Spinal cord (tissue), 10 donors: ENCODE measurements around the gene CPEB3. TPM values are rescaled to one million over a fixed set of nuclear protein-coding genes. Genes with fewer than 3 reads are reported as not detected.
"Not testable (repeated sequence)": the region's sequence is repeated elsewhere in the genome, so short reads cannot be mapped to it uniquely, and the experiment has no call there.

Experiments
- DNase-seq, 6 donors: peaks; one replicate each; pipeline versions ENCODE4 v3.0.0 to v3.0.0-alpha.2; 2013 to 2015; ENCODE audit warnings: low spot score in 6 of 6, low read depth in 4 of 6
- H3K27ac ChIP-seq: one replicate; pipeline ENCODE4 v1.5.1; 2013; ENCODE audit warnings: low read depth, low read length, control low read depth
- H3K27me3 ChIP-seq: one replicate; pipeline ENCODE4 v1.6.1; 2013; ENCODE audit warnings: low read length; ENCODE audit not compliant: control insufficient read depth, insufficient read depth
- H3K36me3 ChIP-seq: one replicate; pipeline ENCODE4 v1.6.1; 2013; ENCODE audit warnings: low read length; ENCODE audit not compliant: control insufficient read depth, insufficient read depth
- H3K4me1 ChIP-seq: one replicate; pipeline ENCODE4 v1.6.1; 2013; ENCODE audit warnings: low read length; ENCODE audit not compliant: control insufficient read depth, insufficient read depth
- H3K4me3 ChIP-seq: one replicate; pipeline ENCODE4 v1.5.1; 2013; ENCODE audit warnings: low read depth, low read length, control low read depth
- H3K9me3 ChIP-seq: one replicate; pipeline ENCODE4 v1.6.1; 2013; ENCODE audit warnings: low read length; ENCODE audit not compliant: control insufficient read depth, insufficient read depth
- WGBS: methylation state at CpG from one replicate; pipeline ENCODE4 v1.1.5; 2013; ENCODE audit warnings: missing lambda C conversion rate; ENCODE audit not compliant: insufficient coverage; 5-methylcytosine and 5-hydroxymethylcytosine counted together
- long read RNA-seq, 4 donors: transcript quantifications; one replicate each; lab custom pipeline, GENCODE V29; 2026
- polyA plus RNA-seq, 2 donors: library from polyadenylated mRNA; unstranded; fragments of 120-200 nt; gene quantifications; one replicate each; pipeline ENCODE4 v1.2.1, GENCODE V29; 2013; ENCODE audit not compliant: insufficient read length in 2 of 2
- total RNA-seq, 2 donors: library from RNA; depleted of rRNA in 1 of 2; stranded (reverse); fragments of 120-200 nt in 1 of 2; fragments of >200 nt in 1 of 2; gene quantifications; one replicate each; pipeline versions ENCODE4 v1.2.3 to v1.2.4, GENCODE V29; 2013 to 2014
- donor health status: healthy.

Gene CPEB3
- total RNA-seq, result 10 to 100 TPM in 1 of 2 donors, 1 to 10 TPM in 1; 9.0 to 29.3 TPM
- polyA plus RNA-seq, result 10 to 100 TPM; 15.0 to 19.2 TPM
- long read RNA-seq, donor 1, partial matches to known transcripts, result 39 of 39 reads
- long read RNA-seq, donor 1, other reads (novel, unspliced or antisense), result 0 of 39 reads
- long read RNA-seq, donor 2, result 0 reads
- long read RNA-seq, donor 3, partial matches to known transcripts, result 20 of 20 reads
- long read RNA-seq, donor 3, other reads (novel, unspliced or antisense), result 0 of 20 reads
- long read RNA-seq, donor 4, result 0 reads

DNA sequence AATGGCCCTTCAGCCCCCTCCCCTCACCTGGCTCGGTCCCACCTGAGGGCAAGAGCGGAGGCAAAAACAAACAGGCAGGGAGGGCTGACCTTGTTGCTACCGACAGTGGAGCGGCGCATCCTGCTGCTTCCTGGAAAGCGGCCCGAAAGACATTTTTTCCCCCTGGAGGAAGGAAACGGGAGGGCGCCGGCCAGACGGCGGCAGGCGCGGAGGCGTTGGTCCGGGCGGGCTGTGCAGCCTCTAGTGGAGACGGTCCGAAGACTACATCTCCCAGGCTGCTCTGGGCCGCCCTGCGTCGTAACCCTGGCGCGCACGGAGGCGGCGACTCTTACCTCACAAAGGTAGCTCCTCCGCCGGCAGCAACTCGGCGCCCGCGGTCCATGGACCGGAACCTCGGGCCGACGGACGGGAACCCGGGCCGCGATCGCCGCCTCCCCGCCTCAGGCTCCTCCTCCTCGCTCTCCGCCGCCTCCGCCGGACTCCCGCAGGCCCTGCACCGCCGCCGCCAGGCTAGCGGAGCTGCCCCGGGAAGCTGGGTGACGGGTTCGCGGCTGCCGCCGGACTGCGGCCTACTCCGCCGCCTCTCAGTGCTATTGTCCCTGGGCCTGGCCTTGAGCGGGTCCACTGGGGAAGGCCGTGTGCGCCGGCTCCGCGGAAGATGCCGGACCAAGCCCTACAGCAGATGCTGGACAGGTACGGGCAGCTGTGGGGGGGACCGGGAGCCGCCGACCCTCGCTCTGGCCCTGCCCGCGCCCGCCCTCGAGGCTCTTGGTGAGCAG, at the start of gene CPEB3, which contains the start of gene MARCHF5:
Gene CPEB3 (minus strand): TSS at position 242 of the 779 bp plus-strand sequence. CDS start 50,728 bp downstream, outside the sequence.
Gene MARCHF5 (plus strand): TSS at position 331 of the 779 bp plus-strand sequence. CDS start 328 bp downstream, at position 659.
- Histone ChIP-seq H3K36me3 (peaks cover 8% of the 10 kb centered on the region), H3K9me3 (no peaks in the 10 kb centered on the region), H3K4me1 (peaks cover 15% of the 10 kb centered on the region), H3K4me3 (peak within 1 kb of the TSS; percentile 99), H3K27ac (peak within 1 kb of the TSS; percentile 94), H3K27me3 (no peaks in the 10 kb centered on the region)
- under 1% methylated on average over 79 of the region's 79 CpGs for WGBS
- DNase-seq, result peak; percentile 82 to 98 (median 87)

- 86% methylated on average over 6 of the region's 6 CpGs for WGBS
- not testable (repeated sequence) for H3K27ac ChIP-seq, H3K36me3 ChIP-seq, H3K4me1 ChIP-seq, H3K27me3 ChIP-seq, H3K4me3 ChIP-seq, DNase-seq, H3K9me3 ChIP-seq
Measured at GRCh38 chr10:92329927-92330326, 39.0 kb upstream of the CPEB3 start.

DNA sequence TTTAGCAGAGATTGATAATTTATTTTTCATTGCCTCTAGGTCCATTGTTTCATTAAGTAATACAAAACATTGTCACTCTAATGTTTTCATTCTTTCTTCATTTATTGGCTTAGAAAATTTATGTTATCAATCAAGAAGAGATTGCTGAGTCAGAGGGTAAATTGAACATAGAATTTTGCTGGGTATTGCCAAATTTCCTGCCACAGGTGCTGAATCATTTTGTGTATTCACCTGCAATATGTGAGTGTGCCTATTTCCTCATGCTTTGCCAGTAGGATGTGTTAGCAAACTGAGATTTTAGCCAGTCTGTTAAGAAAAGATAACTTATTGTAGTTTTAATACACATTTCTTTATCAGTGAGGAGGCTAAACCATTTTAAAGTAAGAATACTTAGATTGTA, 38.1 kb upstream of the CPEB3 start:
- H3K36me3 ChIP-seq, result no peaks in the 10 kb centered on the region
- no peaks in the 10 kb centered on the region for H3K9me3 ChIP-seq
- H3K4me3 ChIP-seq, result no peak overlapping the region
- no peaks in the 10 kb centered on the region for H3K4me1 ChIP-seq
- no peak for DNase-seq
- no peak overlapping the region for H3K27ac ChIP-seq
- no peaks in the 10 kb centered on the region for H3K27me3 ChIP-seq

DNA sequence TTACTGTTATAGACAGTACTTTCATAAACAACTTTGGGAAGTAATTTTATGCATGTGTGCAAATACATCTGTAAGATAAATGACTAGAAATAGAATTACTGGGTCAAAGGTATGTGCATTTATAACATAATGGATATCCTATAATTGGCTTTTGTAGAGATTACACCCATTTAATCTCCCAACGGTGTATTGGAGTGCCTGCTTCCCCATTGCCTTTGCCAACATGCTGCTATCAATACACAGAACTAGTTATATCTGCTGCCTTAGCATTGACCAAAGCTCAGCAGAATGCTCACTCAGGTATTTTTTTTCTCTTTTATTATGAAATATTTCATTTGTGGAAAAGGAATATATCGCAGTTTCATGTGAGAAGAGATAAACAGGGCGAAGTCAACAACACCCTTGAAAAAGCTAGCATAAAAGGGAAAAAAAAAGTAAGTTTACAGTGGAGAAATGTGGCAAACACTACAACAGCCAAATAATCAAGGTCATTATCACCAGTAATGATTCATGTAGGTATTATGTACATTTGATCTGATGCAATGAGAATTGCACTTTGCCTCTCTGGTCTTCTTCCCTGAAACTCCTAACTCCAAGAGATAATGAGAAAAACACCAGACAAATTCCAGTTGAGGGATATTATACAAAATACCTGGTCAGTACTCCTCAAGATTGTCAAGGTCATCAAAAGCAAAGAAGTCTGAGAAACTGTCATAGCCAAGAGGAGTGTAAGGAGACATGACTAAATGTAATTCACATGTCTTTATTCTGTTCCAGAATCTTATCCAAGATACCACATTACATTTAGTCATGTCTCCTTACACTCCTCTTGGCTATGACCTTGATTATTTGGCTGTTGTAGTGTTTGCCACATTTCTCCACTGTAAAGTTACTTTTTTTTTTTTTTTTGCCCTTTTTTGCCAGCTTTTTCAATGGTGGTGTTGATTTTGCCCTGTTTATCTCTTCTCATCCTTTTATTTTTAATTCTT, 36.9 kb upstream of the CPEB3 start:
- no CpG with 5 or more reads among the region's 3 CpGs for WGBS
- H3K36me3 ChIP-seq, result no peaks in the 10 kb centered on the region
- no peak overlapping the region for H3K4me3 ChIP-seq
- H3K27me3 ChIP-seq, result no peaks in the 10 kb centered on the region
- no peak overlapping the region for H3K27ac ChIP-seq
- no peak for DNase-seq
- H3K4me1 ChIP-seq, result no peaks in the 10 kb centered on the region
- H3K9me3 ChIP-seq, result no peaks in the 10 kb centered on the region

GRCh38 chr10:92323079-92323478, 32.2 kb upstream of the CPEB3 start:
- H3K9me3 ChIP-seq, result no peaks in the 10 kb centered on the region
- no peak overlapping the region for H3K4me3 ChIP-seq
- DNase-seq, result no peak
- no peaks in the 10 kb centered on the region for H3K27me3 ChIP-seq
- no CpG with 5 or more reads among the region's 2 CpGs for WGBS
- H3K36me3 ChIP-seq, result peaks cover 3% of the 10 kb centered on the region
- no peak overlapping the region for H3K27ac ChIP-seq
- H3K4me1 ChIP-seq, result no peaks in the 10 kb centered on the region

DNA sequence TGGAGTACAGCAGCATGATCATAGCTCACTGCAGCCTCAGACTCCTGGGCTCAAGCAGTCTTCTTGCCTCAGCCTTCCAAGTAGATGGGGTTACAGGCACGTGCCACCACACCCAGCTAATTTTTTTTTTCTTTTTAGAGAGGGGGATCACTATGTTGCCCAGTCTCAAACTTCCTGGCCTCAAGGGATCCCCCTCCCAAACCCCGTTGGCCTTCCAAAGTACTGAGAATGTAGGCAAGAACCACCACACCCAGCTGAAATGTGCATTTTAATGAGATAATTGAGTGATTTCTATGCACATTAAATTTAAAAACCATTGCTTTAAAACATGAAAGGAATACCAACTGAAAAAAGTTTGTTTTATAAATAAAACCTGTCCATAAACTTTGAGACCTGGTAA, 25.7 kb upstream of the CPEB3 start:
- no peak overlapping the region for H3K27ac ChIP-seq
- H3K27me3 ChIP-seq, result no peaks in the 10 kb centered on the region
- H3K36me3 ChIP-seq, result peaks cover 12% of the 10 kb centered on the region
- H3K9me3 ChIP-seq, result no peaks in the 10 kb centered on the region
- no peak for DNase-seq
- no peaks in the 10 kb centered on the region for H3K4me1 ChIP-seq
- H3K4me3 ChIP-seq, result no peak overlapping the region
- no CpG with 5 or more reads among the region's 2 CpGs for WGBS

DNA sequence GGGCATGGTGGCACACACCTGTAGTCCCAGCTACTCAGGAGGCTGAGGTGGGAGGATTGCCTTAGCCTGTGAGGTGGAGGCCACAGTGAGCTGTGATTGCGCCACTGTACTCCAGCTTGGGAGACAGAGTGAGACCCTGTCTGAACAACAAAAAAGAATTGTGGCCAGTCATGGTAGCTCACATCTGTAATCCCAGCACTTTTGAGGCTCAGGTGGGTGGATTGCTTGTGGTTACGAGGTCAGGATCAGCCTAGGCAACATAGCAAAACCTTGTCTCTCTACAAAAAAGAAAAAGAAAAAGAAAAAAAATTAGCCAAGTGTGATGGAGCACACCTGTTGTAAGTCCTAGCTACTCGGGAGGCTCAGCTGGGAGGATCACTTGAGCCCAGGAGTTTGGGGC, 22.9 kb upstream of the CPEB3 start:
- H3K9me3 ChIP-seq, result no peaks in the 10 kb centered on the region
- no peak overlapping the region for H3K27ac ChIP-seq
- H3K36me3 ChIP-seq, result peaks cover 10% of the 10 kb centered on the region
- no peak for DNase-seq
- H3K27me3 ChIP-seq, result no peaks in the 10 kb centered on the region
- WGBS, result 100% methylated on average over 2 of the region's 3 CpGs
- no peak overlapping the region for H3K4me3 ChIP-seq
- no peaks in the 10 kb centered on the region for H3K4me1 ChIP-seq

DNA sequence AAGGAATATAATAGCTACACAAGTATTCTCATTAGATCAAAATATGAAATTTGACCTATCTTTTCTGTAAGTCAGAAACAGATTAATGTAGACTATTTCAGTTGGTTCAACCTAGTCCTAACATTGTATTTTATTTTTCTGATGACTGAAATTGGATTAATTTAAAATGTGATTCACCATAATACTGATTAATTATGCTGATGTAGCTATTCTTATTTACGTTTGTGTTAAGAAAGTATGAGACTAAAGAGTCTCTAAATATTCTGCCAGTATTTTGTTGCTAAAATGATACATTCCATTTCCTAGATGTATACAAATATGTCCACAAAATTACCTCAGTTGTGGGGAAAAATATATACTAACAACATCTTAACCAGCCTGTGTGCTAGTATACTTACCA, 18.4 kb upstream of the CPEB3 start:
- no CpG with 5 or more reads among the region's 1 CpG for WGBS
- no peaks in the 10 kb centered on the region for H3K27me3 ChIP-seq
- DNase-seq, result no peak
- H3K36me3 ChIP-seq, result peaks cover 6% of the 10 kb centered on the region
- no peaks in the 10 kb centered on the region for H3K9me3 ChIP-seq
- H3K27ac ChIP-seq, result no peak overlapping the region
- H3K4me3 ChIP-seq, result no peak overlapping the region
- no peaks in the 10 kb centered on the region for H3K4me1 ChIP-seq
